K562 (cell line): ENCODE data around the gene GATA6. TPM values are rescaled to one million over a fixed set of nuclear protein-coding genes. Genes with fewer than 3 reads are reported as not detected.
A peak's percentile ranks its signal among the peaks of the same experiment; 100 is the strongest.

Experiments used
- ATAC-seq: fragments of 200-7000 bp; cut with Tn5 transposase; 3 replicates; pipeline ENCODE4 v1.9.1; 2020; ENCODE audit warnings: moderate library complexity
- BruUV-seq: library from RNA; stranded (reverse); fragments of 400-500 nt; replicated peaks from 2 replicates; lab custom pipeline; 2021; lab: Mats Ljungman, UMichigan
- CTCF ChIA-PET: fragments of 300-600 bp; formaldehyde crosslinking; extraction: SDS; loops from one replicate; lab custom pipeline; 2021; ENCODE audit warnings: low intra/inter-chr PET ratio; lab: Yijun Ruan, JAX
- POLR2A ChIA-PET: fragments of 300-600, 350-650 bp; sonication (Branson Sonifier 250); formaldehyde crosslinking; extraction: SDS; loops from one replicate; lab custom pipeline; 2021; ENCODE audit warnings: antibody characterized with exemption, inconsistent platforms; lab: Yijun Ruan, JAX
- DNase-seq, 4 experiments: peaks; one replicate each; pipeline versions ENCODE4 v3.0.0 to v3.0.0-alpha.2; 2011 to 2018; ENCODE audit warnings: low spot score in 3 of 4, mixed read lengths in 3 of 4; ENCODE audit errors: extremely low read depth in 1 of 4
- FAIRE-seq: peaks from 2 replicates; lab custom pipeline; 2011; peaks lifted over from hg19 to GRCh38; lab: Jason Lieb, UNC
- H2AFZ ChIP-seq: 2 replicates; pipeline ENCODE4 v1.6.0; 2011; ENCODE audit warnings: low read depth, low read length, control low read depth, inconsistent platforms
- H3K27ac ChIP-seq: fragments of 200-600 bp; 3 replicates; pipeline ENCODE4 v1.8.0; 2011; ENCODE audit warnings: low read depth, mild to moderate bottlenecking, control low read depth, inconsistent platforms, low read length, moderate library complexity, mixed read lengths; ENCODE audit errors: extremely low read depth
- H3K27me3 ChIP-seq, 2 experiments: fragments of 300-600 bp in 1 of 2; 2 replicates in 1 of 2; 3 replicates in 1 of 2; pipeline versions ENCODE4 v1.6.0 to v1.8.0; 2011; ENCODE audit warnings: inconsistent platforms in 2 of 2, low read length in 2 of 2, mild to moderate bottlenecking in 1 of 2, mixed read lengths in 1 of 2, moderate library complexity in 1 of 2; ENCODE audit not compliant: control insufficient read depth in 2 of 2, insufficient read depth in 2 of 2
- H3K36me3 ChIP-seq: fragments of 300-600 bp; 3 replicates; pipeline ENCODE4 v1.8.0; 2011; ENCODE audit warnings: mild to moderate bottlenecking, low read length, inconsistent platforms; ENCODE audit not compliant: control insufficient read depth, insufficient read depth
- H3K4me1 ChIP-seq, 2 experiments: fragments of 200-600 bp in 1 of 2; replicated peaks in 1 of 2; 2 replicates in 1 of 2; 3 replicates in 1 of 2; pipeline versions ENCODE4 v1.5.1 to v1.8.0; 2011; ENCODE audit warnings: inconsistent platforms in 2 of 2, low read length in 2 of 2, mild to moderate bottlenecking in 1 of 2, mixed read lengths in 1 of 2, moderate library complexity in 1 of 2; ENCODE audit not compliant: control insufficient read depth in 2 of 2, insufficient read depth in 2 of 2
- H3K4me2 ChIP-seq: 2 replicates; pipeline ENCODE4 v1.6.1; 2011; ENCODE audit warnings: low read length, control low read depth, inconsistent platforms, mixed read lengths; ENCODE audit not compliant: insufficient read depth
- H3K4me3 ChIP-seq: fragments of 200-600 bp; sonication (generic), shearing (Covaris generic); 2 replicates; pipeline ENCODE4 v1.5.1; 2016; ENCODE audit warnings: control low read depth, inconsistent platforms
- H3K79me2 ChIP-seq: fragments of 200-600 bp; 3 replicates; pipeline ENCODE4 v1.8.0; 2011; ENCODE audit warnings: low read length, inconsistent platforms; ENCODE audit not compliant: control insufficient read depth, insufficient read depth
- H3K9ac ChIP-seq, 2 experiments: 2 replicates each; pipeline versions ENCODE4 v1.6.0 to v1.6.1; 2011; ENCODE audit warnings: low read depth in 2 of 2, low read length in 2 of 2, control low read depth in 1 of 2, inconsistent platforms in 1 of 2, mild to moderate bottlenecking in 1 of 2, mixed read lengths in 1 of 2; ENCODE audit not compliant: insufficient read depth in 1 of 2
- H3K9me1 ChIP-seq: one replicate; pipeline ENCODE4 v1.6.0; 2011; ENCODE audit warnings: inconsistent platforms, mild to moderate bottlenecking, low read length, moderate library complexity; ENCODE audit not compliant: control insufficient read depth, insufficient read depth
- H3K9me3 ChIP-seq: replicated peaks from 2 replicates; pipeline ENCODE4 v1.5.1; 2011; ENCODE audit warnings: low read depth, low read length, inconsistent platforms; ENCODE audit not compliant: control insufficient read depth, insufficient read depth
- H4K20me1 ChIP-seq: replicated peaks from 2 replicates; pipeline ENCODE4 v1.6.1; 2011; ENCODE audit warnings: low read length, inconsistent platforms, mixed read lengths; ENCODE audit not compliant: control insufficient read depth, insufficient read depth
- CAMTA2 ChIP-seq: fragments of 250-450 bp; sonication (Bioruptor Pico); conservative IDR thresholded peaks from 2 replicates; pipeline ENCODE4 v1.5.1; 2022
- CXXC5 ChIP-seq: fragments of 250-450 bp; sonication (Bioruptor Pico); IDR thresholded peaks from 2 replicates; pipeline ENCODE4 v1.8.0; 2022; ENCODE audit warnings: inconsistent platforms, mild to moderate bottlenecking, moderate library complexity
- EGR1 ChIP-seq: fragments of 450-650 bp; conservative IDR thresholded peaks from 2 replicates; pipeline ENCODE4 v1.6.1; 2017; ENCODE audit warnings: mild to moderate bottlenecking
- POLR2G ChIP-seq: fragments of 200-400 bp; formaldehyde crosslinking; IDR thresholded peaks from 2 replicates; pipeline ENCODE4 v1.6.1; 2017; ENCODE audit warnings: low read depth, mild to moderate bottlenecking, antibody characterized with exemption, low read length, moderate library complexity
- RBM14 ChIP-seq: fragments of 200-400 bp; formaldehyde crosslinking; IDR thresholded peaks from 2 replicates; pipeline ENCODE4 v1.6.1; 2018; ENCODE audit warnings: low read depth, mild to moderate bottlenecking, low read length, moderate library complexity, borderline replicate concordance; ENCODE audit not compliant: insufficient read depth
- RBM39 ChIP-seq: fragments of 200-400 bp; formaldehyde crosslinking; optimal IDR thresholded peaks from 2 replicates; pipeline ENCODE3; 2018; ENCODE audit warnings: low read depth, low read length
- SLC30A9 ChIP-seq: fragments of 250-450 bp; sonication (Bioruptor Pico); IDR thresholded peaks from 2 replicates; pipeline ENCODE4 v1.8.0; 2022; ENCODE audit warnings: mild to moderate bottlenecking, moderate library complexity
- SNRNP70 ChIP-seq: fragments of 200-400 bp; formaldehyde crosslinking; optimal IDR thresholded peaks from 2 replicates; pipeline ENCODE3; 2017; ENCODE audit warnings: low read depth, low read length
- TCF3 ChIP-seq: sonication (generic); formaldehyde crosslinking; IDR thresholded peaks from 2 replicates; pipeline ENCODE4 v1.4.0; 2020; ENCODE audit warnings: mild to moderate bottlenecking, missing genetic modification reagents
- ZFP36 ChIP-seq: fragments of 150-350 bp; IDR thresholded peaks from 2 replicates; pipeline ENCODE4 v1.6.1; 2018; ENCODE audit warnings: low read length, low read depth; ENCODE audit not compliant: partially characterized antibody
- ZNF212 ChIP-seq: fragments of 450-650 bp; formaldehyde crosslinking; IDR thresholded peaks from 2 replicates; pipeline ENCODE4 v1.4.0; 2020; ENCODE audit warnings: mild to moderate bottlenecking
- ZNF507 ChIP-seq: conservative IDR thresholded peaks from 2 replicates; pipeline ENCODE4 v1.6.1; 2017; ENCODE audit warnings: missing genetic modification characterization, missing compliant biosample characterization
- ZNF512 ChIP-seq: IDR thresholded peaks from 2 replicates; pipeline ENCODE4 v1.6.1; 2016; ENCODE audit warnings: missing genetic modification characterization, missing compliant biosample characterization
- ZSCAN29 ChIP-seq: fragments of 450-650 bp; IDR thresholded peaks from 2 replicates; pipeline ENCODE4 v1.6.1; 2017
- WGBS: fragments of 100-300 bp; shearing (Covaris generic); methylation state at CpG from one replicate; pipeline ENCODE4 v1.1.6; 2016; ENCODE audit warnings: low coverage, mixed read lengths; ENCODE audit not compliant: insufficient coverage; ENCODE audit errors: missing lambda C conversion rate; 5-methylcytosine and 5-hydroxymethylcytosine counted together
- in situ Hi-C: fragments of 300-500 bp; cut with MboI; formaldehyde crosslinking; loops from 4 replicates; pipeline ENCODE4 v1.15.0; 2018; ENCODE audit warnings: inconsistent platforms, mixed read lengths
- intact Hi-C: fragments of 100-400 bp; cut with micrococcal nuclease; formaldehyde crosslinking; loops from 2 replicates; pipeline ENCODE4 v1.14.2; 2022
- polyA plus RNA-seq, 8 experiments: library from polyadenylated mRNA; depleted of rRNA in 4 of 8; stranded (reverse) in 5 of 8; unstranded in 3 of 8; fragments of >200 nt; fragmentation: Nextera tagmentation in 2 of 8; fragmentation: Illumina TruSeq in 1 of 8; extraction: Ambion mirVana in 2 of 8; extraction: Trizol in 1 of 8; gene quantifications; 2 replicates each; pipeline versions ENCODE4 v1.2.1 to v1.2.3, GENCODE V29; 2011 to 2014; ENCODE audit warnings: inconsistent platforms in 1 of 8, missing spikeins in 1 of 8
- total RNA-seq, 7 experiments: library from RNA; depleted of rRNA in 6 of 7; stranded (reverse); fragments of >200 nt in 6 of 7; fragmentation: Illumina TruSeq in 2 of 7; extraction: Trizol in 2 of 7; gene quantifications; 2 replicates each; pipeline versions ENCODE4 v1.2.1 to v1.2.3, GENCODE V29; 2011 to 2021; ENCODE audit warnings: low replicate concordance in 1 of 7
- TF ChIP-seq, protein P1 (sequence below): fragments of 450-650 bp; formaldehyde crosslinking; conservative IDR thresholded peaks from 2 replicates; pipeline ENCODE4 v1.4.0; 2022; ENCODE audit warnings: mild to moderate bottlenecking, missing genetic modification characterization

The GATA6 gene
- total and polyA plus RNA-seq, 9 of the 15 experiments (the other 6 are each of a cell fraction or from before 2014, with no cell fraction given): 0.01 to 0.24 (median 0.16) TPM; not detected in 5

- Histone ChIP-seq H3K79me2 (no peaks in the 10 kb centered on the region), H3K27me3 (peaks cover 52 to 59% of the 10 kb centered on the region in 2 experiments), H3K27ac (no peak overlapping the region), H3K4me2 (no peak overlapping the region), H3K9me3 (no peaks in the 10 kb centered on the region; the same call in 1 of the 2 replicates), H3K9me1 (no peaks in the 10 kb centered on the region), H3K4me1 (peaks cover 11 to 34% of the 10 kb centered on the region in 2 experiments), H3K9ac (no peak overlapping the region), H3K4me3 (no peak overlapping the region), H2AFZ (no peak overlapping the region), H3K36me3 (no peaks in the 10 kb centered on the region), H4K20me1 (peaks cover 5% of the 10 kb centered on the region)
- in situ Hi-C loops: no loop called here
- no peak for TF ChIP-seq RBM14
- no peak for TF ChIP-seq SNRNP70
- TF ChIP-seq ZSCAN29: no peak
- no peak for TF ChIP-seq POLR2G
- TF ChIP-seq ZNF212 (CRISPR knock-in tag): no peak
- TF ChIP-seq ZNF507: no peak
- no peak for TF ChIP-seq CXXC5 (CRISPR knock-in tag)
- TF ChIP-seq TCF3 (CRISPR knock-in tag): no peak
- TF ChIP-seq RBM39: no peak
- TF ChIP-seq CAMTA2 (CRISPR knock-in tag): no peak
- TF ChIP-seq ZNF512 (tag): no peak
- 0 out of 2 replicates have a peak, but pooled peaks have one; percentile 11 for TF ChIP-seq EGR1
- TF ChIP-seq ZFP36: peak; percentile 31
- TF ChIP-seq SLC30A9 (CRISPR knock-in tag): no peak
- TF ChIP-seq, protein P1, sequence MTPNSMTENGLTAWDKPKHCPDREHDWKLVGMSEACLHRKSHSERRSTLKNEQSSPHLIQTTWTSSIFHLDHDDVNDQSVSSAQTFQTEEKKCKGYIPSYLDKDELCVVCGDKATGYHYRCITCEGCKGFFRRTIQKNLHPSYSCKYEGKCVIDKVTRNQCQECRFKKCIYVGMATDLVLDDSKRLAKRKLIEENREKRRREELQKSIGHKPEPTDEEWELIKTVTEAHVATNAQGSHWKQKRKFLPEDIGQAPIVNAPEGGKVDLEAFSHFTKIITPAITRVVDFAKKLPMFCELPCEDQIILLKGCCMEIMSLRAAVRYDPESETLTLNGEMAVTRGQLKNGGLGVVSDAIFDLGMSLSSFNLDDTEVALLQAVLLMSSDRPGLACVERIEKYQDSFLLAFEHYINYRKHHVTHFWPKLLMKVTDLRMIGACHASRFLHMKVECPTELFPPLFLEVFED (CRISPR knock-in tag): no peak
- 31% methylated on average over 45 of the region's 46 CpGs for WGBS
- ChIA-PET POLR2A (no interaction called here), CTCF (no interaction called here)
- DNase-seq: no peak
- no TSS peak for BruUV-seq
- intact Hi-C loops: loop anchor here (5.0 kb wide), 1 partner anchor 536 kb away; no protein-coding TSS in a partner anchor
- ATAC-seq: no peak
- peak; percentile 51 for FAIRE-seq
Measured at GRCh38 chr18:22166069-22166950, 3.1 kb upstream of the GATA6 start.
